ENCODE results near the gene CLIP2. TPM values are rescaled to one million over a fixed set of nuclear protein-coding genes. Genes with fewer than 3 reads are reported as not detected.
A peak's percentile ranks its signal among the peaks of the same experiment; 100 is the strongest.
"Not testable (repeated sequence)": the region's sequence is repeated elsewhere in the genome, so short reads cannot be mapped to it uniquely, and the experiment has no call there.

CLIP2 gene
- total RNA-seq, 2 experiments from 2014 or later = 1.4 to 1.8 TPM

DNA sequence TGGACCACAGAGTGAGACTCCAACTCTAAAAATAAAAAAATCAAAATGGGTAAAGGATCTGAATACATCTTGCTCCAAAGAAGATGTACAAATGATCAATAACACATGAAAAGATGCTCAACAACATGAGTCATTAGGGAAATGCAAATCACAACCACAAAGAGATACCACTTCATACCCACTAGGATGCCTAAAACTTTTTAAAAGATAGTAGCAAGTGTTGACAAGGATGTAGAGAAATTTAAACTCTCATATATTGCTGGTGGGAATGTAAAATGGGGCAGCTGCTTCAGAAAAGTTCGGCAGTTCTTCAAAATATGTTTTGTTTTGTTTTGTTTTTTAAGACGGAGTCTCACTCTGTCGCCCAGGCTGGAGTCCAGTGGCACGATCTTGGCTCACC, 118.8 kb downstream of the CLIP2 start:
- CTCF ChIA-PET = no interaction called here
- H3K27ac Mint-ChIP-seq = no peak overlapping the region
- no peak overlapping the region for H3K4me3 Mint-ChIP-seq
- no peaks in the 10 kb centered on the region for H3K36me3 Mint-ChIP-seq (ENCODE audit: low read depth)
- ATAC-seq (no peak), DNase-seq (no peak)
- POLR2A ChIA-PET = no interaction called here
- no peaks in the 10 kb centered on the region for H3K4me1 Mint-ChIP-seq
- intact Hi-C loops (cut with DNase I, micrococcal nuclease) = no loop called here
- H3K27me3 Mint-ChIP-seq = no peaks in the 10 kb centered on the region
- H3K9me3 Mint-ChIP-seq (ENCODE audit: low read depth) = no peaks in the 10 kb centered on the region

DNA sequence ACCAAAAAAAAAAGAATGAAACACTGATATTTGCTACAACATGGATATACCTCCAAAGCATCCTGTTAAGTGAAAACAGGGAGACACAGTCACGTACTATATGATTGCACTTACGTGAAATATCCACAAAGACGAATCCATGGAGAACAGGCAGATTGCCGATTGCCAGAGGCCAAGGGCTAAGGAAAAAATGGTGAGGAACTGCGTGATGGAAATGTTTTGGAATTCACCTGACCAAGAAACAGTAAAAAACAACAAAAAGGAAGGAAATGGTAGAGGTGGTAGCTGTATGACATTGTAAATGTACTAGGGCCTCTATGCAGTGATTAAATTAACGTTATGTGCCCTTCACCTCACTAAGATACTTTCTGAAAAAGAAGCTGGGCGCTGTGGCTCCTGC, 120.4 kb downstream of the CLIP2 start:
- Mint-ChIP-seq H3K4me3 (no peak overlapping the region), H3K36me3 (ENCODE audit: low read depth) (no peaks in the 10 kb centered on the region), H3K4me1 (no peaks in the 10 kb centered on the region), H3K27me3 (no peaks in the 10 kb centered on the region), H3K27ac (no peak overlapping the region), H3K9me3 (ENCODE audit: low read depth) (no peaks in the 10 kb centered on the region)
- POLR2A ChIA-PET = no interaction called here
- CTCF ChIA-PET = interaction anchor here (0.6 to 1.8 kb wide), 3 partner anchors 63 to 203 kb away, joined by 4 to 8 read pairs (median 4); no protein-coding TSS in a partner anchor
- DNase-seq = no peak
- intact Hi-C loops (cut with DNase I, micrococcal nuclease) = no loop called here
- ATAC-seq = no peak

DNA sequence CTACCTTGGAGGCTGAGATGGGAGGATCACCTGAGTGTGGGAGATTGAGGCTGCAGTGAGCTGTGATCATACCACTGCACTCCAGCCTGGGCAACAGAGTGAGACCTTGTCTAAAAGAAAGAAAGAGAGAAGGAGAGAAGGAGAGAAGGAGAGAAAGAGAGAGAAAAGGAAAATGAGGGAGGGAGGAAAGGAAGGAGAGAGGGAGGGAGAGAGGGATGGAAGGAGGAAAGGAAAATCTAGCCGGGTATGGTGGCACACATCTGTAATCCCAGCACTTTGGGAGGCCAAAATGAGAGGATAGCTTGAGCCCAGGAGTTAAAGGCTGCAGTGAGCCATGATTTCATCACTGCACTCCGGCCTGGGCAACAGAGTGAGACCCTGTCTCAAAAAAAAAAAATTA, 121.6 kb downstream of the CLIP2 start:
- Mint-ChIP-seq H3K27me3 (no peaks in the 10 kb centered on the region), H3K9me3 (ENCODE audit: low read depth) (no peaks in the 10 kb centered on the region), H3K36me3 (ENCODE audit: low read depth) (no peaks in the 10 kb centered on the region), H3K4me3 (no peak overlapping the region), H3K27ac (no peak overlapping the region), H3K4me1 (no peaks in the 10 kb centered on the region)
- POLR2A ChIA-PET = no interaction called here
- ATAC-seq (no peak), DNase-seq (no peak)
- CTCF ChIA-PET = interaction anchor here (0.6 to 1.8 kb wide), 2 partner anchors 9 to 204 kb away, joined by 3 to 8 read pairs; no protein-coding TSS in a partner anchor
- intact Hi-C loops (cut with DNase I, micrococcal nuclease) = no loop called here

DNA sequence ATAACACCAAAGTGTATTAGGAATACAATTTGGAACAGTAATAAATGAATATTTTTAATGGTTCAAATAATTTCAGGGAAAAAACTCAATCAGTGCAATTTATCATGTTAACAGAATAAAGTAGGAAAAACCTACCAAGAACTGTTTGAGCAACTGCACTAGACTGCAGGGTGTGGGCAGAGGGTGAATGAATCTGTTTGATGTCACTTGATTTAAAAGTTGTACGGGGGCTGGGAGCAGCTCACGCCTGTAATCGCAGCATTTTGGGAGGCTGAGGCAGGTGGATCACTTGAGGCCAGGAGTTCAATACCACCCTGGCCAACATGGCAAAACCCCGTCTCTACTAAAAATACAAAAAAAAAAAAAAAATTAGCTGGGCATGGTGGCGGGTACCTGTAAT, 122.4 kb downstream of the CLIP2 start:
- H3K27me3 Mint-ChIP-seq; DNase-seq; H3K4me3 Mint-ChIP-seq; H3K9me3 Mint-ChIP-seq (ENCODE audit: low read depth); H3K27ac Mint-ChIP-seq; ATAC-seq; H3K4me1 Mint-ChIP-seq; H3K36me3 Mint-ChIP-seq (ENCODE audit: low read depth); POLR2A ChIA-PET; intact Hi-C loops (cut with DNase I, micrococcal nuclease): not testable (repeated sequence)
- CTCF ChIA-PET = interaction anchor here (1.2 to 1.8 kb wide), 2 partner anchors 11 to 205 kb away, joined by 5 to 8 read pairs; no protein-coding TSS in a partner anchor

DNA sequence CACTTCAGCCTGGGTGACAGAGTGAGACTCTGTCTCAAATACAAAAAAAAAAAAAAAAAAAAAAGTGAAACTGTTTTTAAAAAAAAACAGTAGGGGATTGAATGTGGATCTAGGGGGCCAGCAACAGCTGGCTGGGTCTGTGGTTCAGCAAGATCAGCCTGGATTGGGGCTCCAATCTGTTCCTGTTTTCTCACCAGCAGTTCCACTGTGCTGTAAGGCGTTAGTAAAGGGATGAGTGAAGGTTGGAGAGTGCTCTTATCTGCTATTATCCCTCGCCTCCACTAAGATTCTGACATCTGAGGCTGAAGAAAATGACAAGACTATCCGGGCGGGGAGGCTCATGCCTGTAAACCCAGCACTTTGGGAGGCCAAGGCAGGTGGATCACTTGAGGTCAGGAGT, 122.8 kb downstream of the CLIP2 start:
- ATAC-seq (no peak), DNase-seq (no peak)
- Mint-ChIP-seq H3K36me3 (ENCODE audit: low read depth) (no peaks in the 10 kb centered on the region), H3K27ac (no peak overlapping the region), H3K9me3 (ENCODE audit: low read depth) (no peaks in the 10 kb centered on the region), H3K27me3 (no peaks in the 10 kb centered on the region), H3K4me1 (no peaks in the 10 kb centered on the region), H3K4me3 (no peak overlapping the region)
- POLR2A ChIA-PET = interaction anchor here (0.6 kb wide), 1 partner anchor 32 kb away, joined by 3 read pairs; no protein-coding TSS in a partner anchor
- CTCF ChIA-PET = interaction anchor here (1.2 to 3.9 kb wide), 2 partner anchors 11 to 154 kb away, joined by 5 to 18 read pairs; no protein-coding TSS in a partner anchor
- intact Hi-C loops (cut with DNase I, micrococcal nuclease) = no loop called here

DNA sequence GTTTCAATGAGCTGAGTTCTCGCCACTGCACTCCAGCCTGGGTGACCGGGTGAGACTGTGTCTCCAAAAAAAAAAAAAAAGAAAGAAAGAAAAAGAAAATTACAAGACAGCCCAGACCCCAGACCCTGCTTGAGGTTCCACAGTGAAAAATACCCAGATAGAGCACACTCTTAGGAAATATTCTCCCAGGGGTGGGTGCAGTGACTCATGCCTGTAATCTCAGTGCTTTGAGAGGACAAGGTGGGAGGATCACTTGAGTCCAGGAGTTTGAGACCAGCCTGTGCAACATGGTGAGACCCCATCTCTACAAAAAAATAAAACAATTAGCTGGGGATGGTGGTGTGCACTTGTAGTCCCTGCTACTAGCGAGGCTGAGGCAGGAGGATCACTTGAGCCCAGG, 123.4 kb downstream of the CLIP2 start:
- Mint-ChIP-seq H3K4me1 (no peaks in the 10 kb centered on the region), H3K27ac (no peak overlapping the region), H3K4me3 (no peak overlapping the region), H3K36me3 (ENCODE audit: low read depth) (no peaks in the 10 kb centered on the region), H3K27me3 (no peaks in the 10 kb centered on the region), H3K9me3 (ENCODE audit: low read depth) (no peaks in the 10 kb centered on the region)
- intact Hi-C loops (cut with DNase I, micrococcal nuclease) = no loop called here
- ChIA-PET POLR2A (interaction anchor here (0.6 kb wide), 1 partner anchor 33 kb away, joined by 3 read pairs; no protein-coding TSS in a partner anchor), CTCF (interaction anchor here (1.2 to 3.9 kb wide), 3 partner anchors 12 to 153 kb away, joined by 3 to 18 read pairs (median 5); no protein-coding TSS in a partner anchor)
- no peak for ATAC-seq
- DNase-seq = no peak

DNA sequence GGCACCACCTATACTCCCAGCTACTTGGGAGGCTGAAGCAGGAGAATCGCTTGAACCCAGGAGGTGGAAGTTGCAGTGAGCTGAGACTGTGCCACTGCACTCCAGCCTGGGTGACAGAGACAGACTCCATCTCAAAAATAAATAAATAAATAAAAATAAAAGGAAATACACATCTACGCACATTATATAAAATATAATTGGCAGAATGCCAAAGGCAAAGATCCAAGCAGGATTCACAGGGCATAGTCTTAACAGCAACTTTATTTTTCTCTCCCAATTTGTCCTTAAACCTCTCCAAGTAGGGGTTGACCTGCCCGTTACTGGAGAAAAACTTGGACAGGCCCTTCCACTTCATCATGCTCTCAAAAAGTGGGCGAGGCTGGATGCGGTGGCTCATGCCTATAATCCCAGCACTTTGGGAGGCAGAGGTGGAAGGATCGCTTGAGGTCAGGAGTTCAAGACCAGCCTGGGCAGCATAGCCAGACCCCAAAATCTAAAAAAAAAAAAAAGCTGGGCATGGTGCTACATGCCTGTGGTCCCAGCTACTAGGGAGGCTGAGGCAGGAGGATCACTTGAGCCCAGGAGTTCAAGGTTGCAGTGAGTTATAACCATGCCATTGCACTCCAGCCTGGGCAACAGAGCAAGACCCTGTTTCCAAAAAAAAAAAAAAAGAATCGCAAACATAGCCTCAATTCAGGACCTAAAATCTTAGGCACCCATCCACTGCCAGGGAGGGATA, 125.6 kb downstream of the CLIP2 start:
- H3K27ac Mint-ChIP-seq; H3K36me3 Mint-ChIP-seq (ENCODE audit: low read depth); H3K9me3 Mint-ChIP-seq (ENCODE audit: low read depth); intact Hi-C loops (cut with DNase I, micrococcal nuclease); H3K4me3 Mint-ChIP-seq; H3K27me3 Mint-ChIP-seq; ATAC-seq; POLR2A ChIA-PET; H3K4me1 Mint-ChIP-seq; DNase-seq: not testable (repeated sequence)
- CTCF ChIA-PET = interaction anchor here (0.8 to 3.9 kb wide), 2 partner anchors 151 to 698 kb away, joined by 4 to 18 read pairs; no protein-coding TSS in a partner anchor

DNA sequence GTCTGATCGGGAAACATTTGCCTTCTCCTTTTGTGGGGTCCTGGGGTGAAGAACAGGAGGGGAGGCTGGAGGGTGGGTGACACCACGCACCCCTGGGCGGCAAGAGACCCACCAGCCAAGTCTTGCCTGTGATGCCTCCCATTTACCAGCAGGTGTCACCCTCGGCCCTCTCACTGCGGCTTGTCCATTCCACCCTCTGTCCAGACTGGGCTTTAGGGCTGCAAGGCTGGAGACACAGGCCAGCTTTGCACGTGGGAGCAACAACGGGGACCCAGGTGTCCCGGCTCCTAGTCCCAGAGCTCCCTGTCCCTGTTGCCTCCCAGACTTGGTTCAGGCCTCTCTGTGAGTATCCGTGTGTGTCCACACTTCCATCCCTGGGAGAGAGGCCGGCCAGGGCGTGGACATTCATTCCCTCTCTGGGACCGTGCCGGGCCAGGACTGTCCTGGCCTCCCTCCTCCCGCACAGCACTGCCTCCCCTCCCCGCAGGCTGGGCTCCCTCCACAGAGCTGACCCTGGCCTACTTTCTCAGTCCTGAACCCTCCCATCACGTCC, 128.3 kb downstream of the CLIP2 start:
- ChIA-PET POLR2A (no interaction called here), CTCF (interaction anchor here (0.5 to 1.1 kb wide), 11 partner anchors 11 to 215 kb away, joined by 3 to 7 read pairs (median 3); no protein-coding TSS in a partner anchor)
- no peak overlapping the region for H3K4me3 Mint-ChIP-seq
- H3K9me3 Mint-ChIP-seq (ENCODE audit: low read depth) = no peaks in the 10 kb centered on the region
- intact Hi-C loops (cut with DNase I, micrococcal nuclease) = loop anchor here (1.0 kb wide), 2 partner anchors 128 to 149 kb away; no protein-coding TSS in a partner anchor
- peak; percentile 72 for DNase-seq
- peak; percentile 74 for ATAC-seq
- no peak overlapping the region for H3K27ac Mint-ChIP-seq
- no peaks in the 10 kb centered on the region for H3K27me3 Mint-ChIP-seq
- H3K4me1 Mint-ChIP-seq = no peaks in the 10 kb centered on the region
- no peaks in the 10 kb centered on the region for H3K36me3 Mint-ChIP-seq (ENCODE audit: low read depth)

DNA sequence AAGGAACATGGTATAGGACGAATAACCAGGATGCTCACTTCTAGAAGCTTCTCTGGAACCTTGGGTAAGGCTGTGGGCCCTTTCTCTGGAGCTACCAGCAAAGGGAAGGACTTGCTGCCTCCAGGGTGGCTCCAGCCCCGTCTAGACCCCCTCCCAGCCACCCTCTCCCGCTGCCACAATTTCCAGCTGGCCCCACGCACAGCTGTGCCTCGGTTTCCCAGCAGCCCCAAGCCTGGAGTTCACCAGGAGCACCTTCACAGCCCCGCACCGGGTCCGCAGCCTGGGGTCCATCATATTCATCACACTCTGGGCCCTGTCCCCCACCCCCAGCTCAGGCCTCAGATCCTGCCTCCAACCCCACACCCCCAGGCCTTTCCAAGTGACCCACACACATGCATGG, 128.9 kb downstream of the CLIP2 start:
- no peaks in the 10 kb centered on the region for H3K27me3 Mint-ChIP-seq
- DNase-seq (no peak), ATAC-seq (no peak)
- H3K27ac Mint-ChIP-seq = no peak overlapping the region
- POLR2A ChIA-PET = no interaction called here
- no peaks in the 10 kb centered on the region for H3K9me3 Mint-ChIP-seq (ENCODE audit: low read depth)
- H3K4me1 Mint-ChIP-seq = no peaks in the 10 kb centered on the region
- H3K4me3 Mint-ChIP-seq = no peak overlapping the region
- intact Hi-C loops (cut with DNase I, micrococcal nuclease) = no loop called here
- H3K36me3 Mint-ChIP-seq (ENCODE audit: low read depth) = no peaks in the 10 kb centered on the region
- CTCF ChIA-PET = interaction anchor here (0.5 to 1.1 kb wide), 8 partner anchors 10 to 215 kb away, joined by 3 to 7 read pairs (median 3); no protein-coding TSS in a partner anchor

DNA sequence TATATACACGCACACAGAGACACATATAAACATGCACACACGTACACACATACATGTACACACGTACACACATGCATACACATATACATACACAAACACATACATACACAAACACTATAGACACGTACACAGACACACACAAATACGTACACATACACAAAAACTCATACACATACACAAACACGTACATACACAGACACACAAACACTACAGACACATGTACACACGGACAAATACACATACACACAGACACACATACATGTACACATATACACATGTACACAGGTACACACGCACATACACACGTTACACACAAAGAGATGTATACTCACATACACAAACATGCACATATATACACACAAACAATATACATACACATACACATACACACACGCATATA, 129.3 kb downstream of the CLIP2 start:
- POLR2A ChIA-PET = no interaction called here
- Mint-ChIP-seq H3K27me3 (no peaks in the 10 kb centered on the region), H3K27ac (no peak overlapping the region), H3K4me1 (no peaks in the 10 kb centered on the region), H3K4me3 (no peak overlapping the region), H3K9me3 (ENCODE audit: low read depth) (no peaks in the 10 kb centered on the region), H3K36me3 (ENCODE audit: low read depth) (no peaks in the 10 kb centered on the region)
- intact Hi-C loops (cut with DNase I, micrococcal nuclease) = no loop called here
- no peak for ATAC-seq
- CTCF ChIA-PET = interaction anchor here (0.6 to 1.1 kb wide), 7 partner anchors 10 to 216 kb away, joined by 3 to 7 read pairs (median 3); no protein-coding TSS in a partner anchor
- no peak for DNase-seq

DNA sequence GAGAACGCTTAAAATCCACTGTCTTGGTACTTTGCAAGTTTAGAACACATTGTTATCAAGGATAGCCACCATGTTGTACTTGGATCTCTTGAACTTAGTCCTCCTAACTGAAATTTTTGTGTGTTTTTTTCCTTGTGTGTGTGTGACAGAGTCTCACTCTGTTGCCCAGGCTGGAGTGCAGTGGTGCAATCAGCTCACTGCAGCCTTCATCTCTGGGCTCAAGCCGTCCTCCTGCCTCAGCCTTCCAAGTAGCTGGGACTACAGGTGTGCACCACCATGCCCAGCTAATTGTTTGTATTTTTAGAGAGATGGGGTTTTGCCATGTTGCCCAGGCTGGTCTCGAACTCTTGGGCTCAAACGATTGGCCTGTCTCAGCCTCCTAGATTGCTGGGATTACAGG, 130.0 kb downstream of the CLIP2 start:
- CTCF ChIA-PET = interaction anchor here (0.6 to 1.0 kb wide), 4 partner anchors 8 to 1600 kb away, joined by 3 read pairs; no protein-coding TSS in a partner anchor
- H3K9me3 Mint-ChIP-seq (ENCODE audit: low read depth); POLR2A ChIA-PET; intact Hi-C loops (cut with DNase I, micrococcal nuclease); DNase-seq; ATAC-seq; H3K27ac Mint-ChIP-seq; H3K27me3 Mint-ChIP-seq; H3K36me3 Mint-ChIP-seq (ENCODE audit: low read depth); H3K4me1 Mint-ChIP-seq; H3K4me3 Mint-ChIP-seq: not testable (repeated sequence)

DNA sequence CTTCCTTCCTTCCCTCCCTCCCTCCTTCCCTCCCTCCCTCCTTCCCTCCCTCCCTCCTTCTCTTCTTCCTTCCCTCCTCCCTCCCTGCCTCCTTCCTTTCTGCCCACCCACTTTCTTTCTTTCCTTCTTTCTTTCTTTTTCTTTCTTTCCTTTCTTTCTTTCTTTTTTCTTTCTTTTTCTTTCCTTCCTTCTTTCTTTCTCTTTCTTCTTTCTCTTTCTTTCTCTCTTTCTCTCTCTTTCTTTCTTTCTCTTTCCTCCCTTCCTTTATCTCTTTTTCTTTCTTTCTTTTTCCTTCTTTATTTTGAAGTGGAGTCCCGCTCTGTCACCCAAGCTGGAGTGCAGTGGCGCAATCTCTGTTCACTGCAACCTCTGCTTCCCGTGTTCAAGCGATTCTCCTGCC, 130.8 kb downstream of the CLIP2 start:
- Mint-ChIP-seq H3K4me3 (no peak overlapping the region), H3K36me3 (ENCODE audit: low read depth) (no peaks in the 10 kb centered on the region), H3K9me3 (ENCODE audit: low read depth) (no peaks in the 10 kb centered on the region), H3K27ac (no peak overlapping the region), H3K4me1 (no peaks in the 10 kb centered on the region), H3K27me3 (no peaks in the 10 kb centered on the region)
- ChIA-PET CTCF (interaction anchor here (0.7 to 1.3 kb wide), 4 partner anchors 9 to 282 kb away, joined by 3 read pairs; no protein-coding TSS in a partner anchor), POLR2A (no interaction called here)
- ATAC-seq = no peak
- no peak for DNase-seq
- intact Hi-C loops (cut with DNase I, micrococcal nuclease) = no loop called here

Measured in activated CD4-positive, alpha-beta T cell treated with anti-CD3 and anti-CD28 coated beads for 36 hours (primary cell).